Lung (tissue), 11 donors: ENCODE data around the gene SPDYE17. TPM values are rescaled to one million over a fixed set of nuclear protein-coding genes. Genes with fewer than 3 reads are reported as not detected.
"Not testable (repeated sequence)": the region's sequence is repeated elsewhere in the genome, so short reads cannot be mapped to it uniquely, and the experiment has no call there.

ENCODE experiments used
- ATAC-seq: fragments of 200-7000 bp; cut with Tn5 transposase; one replicate; pipeline ENCODE4 v1.9.1; 2020; ENCODE audit warnings: moderate number of reproducible peaks; ENCODE audit not compliant: insufficient read depth, low FRiP score
- DNase-seq, 3 donors: peaks; one replicate each; pipeline ENCODE4 v3.0.0-alpha.2; 2013 to 2017
- H3K27ac ChIP-seq, 2 donors: one replicate each; pipeline ENCODE4 v1.5.1; 2013; ENCODE audit warnings: mild to moderate bottlenecking in 2 of 2, moderate library complexity in 2 of 2, control low read depth in 1 of 2, inconsistent platforms in 1 of 2, low read depth in 1 of 2, low read length in 1 of 2
- H3K27me3 ChIP-seq, 3 donors: one replicate each; pipeline ENCODE4 v1.5.1; 2013; ENCODE audit warnings: low read length in 2 of 3; ENCODE audit not compliant: control insufficient read depth in 3 of 3, insufficient read depth in 3 of 3
- H3K36me3 ChIP-seq, 4 donors: one replicate each; pipeline ENCODE4 v1.5.1; 2013; ENCODE audit warnings: low read length in 4 of 4, mild to moderate bottlenecking in 1 of 4, moderate library complexity in 1 of 4; ENCODE audit not compliant: control insufficient read depth in 4 of 4, insufficient read depth in 4 of 4
- H3K4me1 ChIP-seq, 5 donors: one replicate each; pipeline ENCODE4 v1.5.1; 2013; ENCODE audit warnings: low read length in 5 of 5, mild to moderate bottlenecking in 2 of 5, moderate library complexity in 1 of 5; ENCODE audit not compliant: control insufficient read depth in 5 of 5, insufficient read depth in 5 of 5
- H3K4me3 ChIP-seq: one replicate; pipeline ENCODE4 v1.5.1; 2013; ENCODE audit warnings: mild to moderate bottlenecking, control low read depth, moderate library complexity
- H3K9ac ChIP-seq, 2 donors: one replicate each; pipeline ENCODE4 v1.5.1; 2013; ENCODE audit warnings: low read length in 2 of 2, control low read depth in 1 of 2; ENCODE audit not compliant: insufficient read depth in 1 of 2
- H3K9me3 ChIP-seq, 4 donors: one replicate each; pipeline ENCODE4 v1.5.1; 2013; ENCODE audit warnings: low read length in 3 of 4, mild to moderate bottlenecking in 1 of 4, moderate library complexity in 1 of 4; ENCODE audit not compliant: control insufficient read depth in 4 of 4, insufficient read depth in 3 of 4
- WGBS, 2 donors: extraction: QIAGEN DNeasy Blood & Tissue Kit; methylation state at CpG; one replicate each; pipeline ENCODE4 v1.1.7; 2013; 5-methylcytosine and 5-hydroxymethylcytosine counted together
- polyA plus RNA-seq, 2 donors: library from polyadenylated mRNA; stranded (reverse); fragments of 200-250 nt; gene quantifications; one replicate each; pipeline ENCODE4 v1.2.1, GENCODE V29; 2013
- small RNA-seq: library from RNA; depleted of rRNA; stranded (forward); fragments of <200 nt; gene quantifications from one replicate; pipeline ENCODE3, GENCODE V24; 2014; ENCODE audit warnings: low replicate concordance
- total RNA-seq, 2 donors: library from RNA; depleted of rRNA in 1 of 2; stranded (reverse); fragments of >200 nt in 1 of 2; gene quantifications; one replicate each; pipeline ENCODE4 v1.2.1, GENCODE V29; 2014 to 2021
- donor health status: Bipolar disorder and iron deficiency.
- donor health status: healthy.
- donor health status: DM: yes; HTN: yes; CAD: no.

SPDYE17 gene
- total and polyA plus RNA-seq, 4 donors: not detected

- 95 to 97% methylated on average over 21 of the region's 21 CpGs for WGBS, 2 donors
- not testable (repeated sequence) for DNase-seq
Measured at GRCh38 chr7:76980576-76980975, 51.6 kb downstream of the SPDYE17 start.

GRCh38 chr7:76977761-76978367 lies 54.3 kb downstream of the SPDYE17 start:
- not testable (repeated sequence) for H3K9me3 ChIP-seq, DNase-seq, H3K9ac ChIP-seq, H3K27me3 ChIP-seq, H3K4me1 ChIP-seq, H3K4me3 ChIP-seq, H3K27ac ChIP-seq, ATAC-seq
- 90 to 93% methylated on average over 8 to 9 of the region's 13 CpGs for WGBS, 2 donors
- H3K36me3 ChIP-seq: peaks cover 0 to 16% (median 2%) of the 10 kb centered on the region in 4 donors

More at GRCh38 chr7:76980576-76980975, 51.6 kb downstream of the SPDYE17 start:
- not testable (repeated sequence) for H3K4me1 ChIP-seq, H3K9me3 ChIP-seq, H3K27me3 ChIP-seq, H3K4me3 ChIP-seq, H3K9ac ChIP-seq, H3K27ac ChIP-seq, ATAC-seq
- H3K36me3 ChIP-seq: peaks cover 0 to 16% (median 2%) of the 10 kb centered on the region in 4 donors

- not testable (repeated sequence) for H3K36me3 ChIP-seq, H3K9me3 ChIP-seq, DNase-seq, H3K4me3 ChIP-seq, H3K4me1 ChIP-seq, H3K27me3 ChIP-seq, ATAC-seq, H3K9ac ChIP-seq, H3K27ac ChIP-seq
- WGBS, 2 donors: 92 to 94% methylated on average over 20 to 26 of the region's 27 CpGs
Measured at GRCh38 chr7:76974793-76975579, 57.2 kb downstream of the SPDYE17 start.

GRCh38 chr7:76974336-76974735 lies 57.8 kb downstream of the SPDYE17 start:
- not testable (repeated sequence) for DNase-seq, H3K27me3 ChIP-seq, H3K27ac ChIP-seq, H3K9ac ChIP-seq, H3K4me1 ChIP-seq, H3K36me3 ChIP-seq, H3K4me3 ChIP-seq, H3K9me3 ChIP-seq, ATAC-seq
- 94 to 99% methylated on average over 6 to 9 of the region's 12 CpGs for WGBS, 2 donors

- H3K4me1 ChIP-seq, DNase-seq, H3K4me3 ChIP-seq, H3K9ac ChIP-seq, H3K9me3 ChIP-seq, H3K36me3 ChIP-seq, H3K27me3 ChIP-seq, ATAC-seq, H3K27ac ChIP-seq: not testable (repeated sequence)
- 83 to 94% methylated on average over 7 to 8 of the region's 8 CpGs for WGBS, 2 donors
Measured at GRCh38 chr7:76972391-76972790, 59.8 kb downstream of the SPDYE17 start.

Small RNAs within 50 kb of the gene (small RNA-seq; reads per million reads assigned to genes)
- gene RF00019: not detected

Other genes with a start within 250 kb of the SPDYE17 start
- gene SPDYE18, start 30.2 kb upstream of the SPDYE17 start, total RNA-seq: 1 to 10 TPM in 1 of 2 donors, under 1 TPM in 1; 0.65 to 1.1 TPM
- gene SPDYE18, start 30.2 kb upstream of the SPDYE17 start, polyA plus RNA-seq: under 1 TPM; 0.18 to 0.49 TPM
- gene CCDC146, start 90.3 kb upstream of the SPDYE17 start, total RNA-seq: 10 to 100 TPM; 25.1 to 29.6 TPM
- gene CCDC146, start 90.3 kb upstream of the SPDYE17 start, polyA plus RNA-seq: 1 to 10 TPM; 8.4 to 9.8 TPM
- 10 to 100 TPM; 16.8 to 21.6 TPM for gene FGL2, start 167.5 kb upstream of the SPDYE17 start, total RNA-seq
- 10 to 100 TPM in 1 of 2 donors, 1 to 10 TPM in 1; 3.3 to 18.4 TPM for gene FGL2, start 167.5 kb upstream of the SPDYE17 start, polyA plus RNA-seq